ENCODE data around the gene CHSY1.

CHSY1 gene

GRCh38 chr15:101159096-101159935 is 92.5 kb downstream of the CHSY1 start:
- TF ChIP-seq GATA3 (IDR thresholded peaks at IDR 0.05; ENCODE audit: low read depth, low read length) (no peak), GATA2 (IDR thresholded peaks at IDR 0.05; ENCODE audit: low read depth, low read length) (no peak)

GRCh38 chr15:101158166-101159095 is 93.4 kb downstream of the CHSY1 start:
- TF ChIP-seq GATA2 (IDR thresholded peaks at IDR 0.05; ENCODE audit: low read depth, low read length), result no peak
- TF ChIP-seq GATA3 (IDR thresholded peaks at IDR 0.05; ENCODE audit: low read depth, low read length), result no peak

- TF ChIP-seq GATA2 (IDR thresholded peaks at IDR 0.05; ENCODE audit: low read depth, low read length) (no peak), GATA3 (IDR thresholded peaks at IDR 0.05; ENCODE audit: low read depth, low read length) (no peak)
Observed at GRCh38 chr15:101157721-101158120, 94.1 kb downstream of the CHSY1 start.

- no peak for TF ChIP-seq GATA3 (IDR thresholded peaks at IDR 0.05; ENCODE audit: low read depth, low read length)
- no peak for TF ChIP-seq GATA2 (IDR thresholded peaks at IDR 0.05; ENCODE audit: low read depth, low read length)
Observed at GRCh38 chr15:101156509-101157159, 95.2 kb downstream of the CHSY1 start.

GRCh38 chr15:101156061-101156460 is 95.8 kb downstream of the CHSY1 start:
- TF ChIP-seq GATA3 (IDR thresholded peaks at IDR 0.05; ENCODE audit: low read depth, low read length), result no peak
- no peak for TF ChIP-seq GATA2 (IDR thresholded peaks at IDR 0.05; ENCODE audit: low read depth, low read length)

GRCh38 chr15:101153801-101154656 is 97.8 kb downstream of the CHSY1 start:
- TF ChIP-seq GATA2 (IDR thresholded peaks at IDR 0.05; ENCODE audit: low read depth, low read length) (no peak), GATA3 (IDR thresholded peaks at IDR 0.05; ENCODE audit: low read depth, low read length) (no peak)

GRCh38 chr15:101152914-101153313 is 98.9 kb downstream of the CHSY1 start:
- TF ChIP-seq GATA2 (IDR thresholded peaks at IDR 0.05; ENCODE audit: low read depth, low read length) (no peak), GATA3 (IDR thresholded peaks at IDR 0.05; ENCODE audit: low read depth, low read length) (no peak)

- TF ChIP-seq GATA2 (IDR thresholded peaks at IDR 0.05; ENCODE audit: low read depth, low read length) (no peak), GATA3 (IDR thresholded peaks at IDR 0.05; ENCODE audit: low read depth, low read length) (no peak)
Observed at GRCh38 chr15:101151288-101151687, 100.6 kb downstream of the CHSY1 start.

GRCh38 chr15:101150723-101151040 is 101.2 kb downstream of the CHSY1 start:
- no peak for TF ChIP-seq GATA2 (IDR thresholded peaks at IDR 0.05; ENCODE audit: low read depth, low read length)
- TF ChIP-seq GATA3 (IDR thresholded peaks at IDR 0.05; ENCODE audit: low read depth, low read length), result no peak

GRCh38 chr15:101149864-101150722 is 101.8 kb downstream of the CHSY1 start:
- no peak for TF ChIP-seq GATA3 (IDR thresholded peaks at IDR 0.05; ENCODE audit: low read depth, low read length)
- TF ChIP-seq GATA2 (IDR thresholded peaks at IDR 0.05; ENCODE audit: low read depth, low read length), result no peak

- TF ChIP-seq GATA3 (IDR thresholded peaks at IDR 0.05; ENCODE audit: low read depth, low read length), result no peak
- peak; percentile 87 for TF ChIP-seq GATA2 (IDR thresholded peaks at IDR 0.05; ENCODE audit: low read depth, low read length)
Observed at GRCh38 chr15:101148881-101149664, 102.8 kb downstream of the CHSY1 start.

Data from SH-SY5Y (cell line).